Measurements from ENCODE around the gene SEC61A1.

SEC61A1 gene

GRCh38 chr3:128064962-128065361, 12.7 kb downstream of the SEC61A1 start:
- Histone ChIP-seq H3K9me2 (ENCODE audit: low read depth, low read length) (no peaks in the 10 kb centered on the region), H3K9me3 (ENCODE audit: low read length) (no peaks in the 10 kb centered on the region), H3K4me1 (ENCODE audit: insufficient read depth, low read length, severe bottlenecking) (no peaks in the 10 kb centered on the region), H3K36me3 (ENCODE audit: insufficient read depth, low read length) (peaks cover 99% of the 10 kb centered on the region), H3K9ac (ENCODE audit: low read length) (no peak overlapping the region), H3K4me3 (ENCODE audit: low read depth, low read length, poor library complexity, severe bottlenecking) (no peak overlapping the region), H3K4me2 (ENCODE audit: low read length) (no peak overlapping the region), H3K79me2 (ENCODE audit: insufficient read depth, low read length) (no peaks in the 10 kb centered on the region), H3K27ac (ENCODE audit: low read depth, low read length, poor library complexity, severe bottlenecking) (no peak overlapping the region), H3K27me3 (ENCODE audit: insufficient read depth, low read length) (no peaks in the 10 kb centered on the region), H2AFZ (ENCODE audit: low read length) (no peak overlapping the region), H3F3A (ENCODE audit: insufficient read depth, low read length) (no peaks in the 10 kb centered on the region; the same call in 1 of the 2 replicates), H4K20me1 (ENCODE audit: insufficient read depth, low read length) (no peaks in the 10 kb centered on the region)
- no peak for TF ChIP-seq EZH2 (IDR thresholded peaks at IDR 0.05; ENCODE audit: borderline replicate concordance, low read length)
- no peak for TF ChIP-seq CTCF (IDR thresholded peaks at IDR 0.05; ENCODE audit: low read length)

GRCh38 chr3:128066114-128066513, 13.9 kb downstream of the SEC61A1 start:
- H3K4me1 ChIP-seq (ENCODE audit: insufficient read depth, low read length, severe bottlenecking), result no peaks in the 10 kb centered on the region
- no peak overlapping the region for H3K27ac ChIP-seq (ENCODE audit: low read depth, low read length, poor library complexity, severe bottlenecking)
- H3F3A ChIP-seq (ENCODE audit: insufficient read depth, low read length), result no peaks in the 10 kb centered on the region; the same call in 1 of the 2 replicates
- no peak overlapping the region for H3K4me3 ChIP-seq (ENCODE audit: low read depth, low read length, poor library complexity, severe bottlenecking)
- no peaks in the 10 kb centered on the region for H4K20me1 ChIP-seq (ENCODE audit: insufficient read depth, low read length)
- H3K27me3 ChIP-seq (ENCODE audit: insufficient read depth, low read length), result no peaks in the 10 kb centered on the region
- H3K9me2 ChIP-seq (ENCODE audit: low read depth, low read length), result no peaks in the 10 kb centered on the region
- no peaks in the 10 kb centered on the region for H3K9me3 ChIP-seq (ENCODE audit: low read length)
- no peak for TF ChIP-seq EZH2 (IDR thresholded peaks at IDR 0.05; ENCODE audit: borderline replicate concordance, low read length)
- no peak for TF ChIP-seq CTCF (IDR thresholded peaks at IDR 0.05; ENCODE audit: low read length)
- H2AFZ ChIP-seq (ENCODE audit: low read length), result no peak overlapping the region
- no peaks in the 10 kb centered on the region for H3K79me2 ChIP-seq (ENCODE audit: insufficient read depth, low read length)
- H3K36me3 ChIP-seq (ENCODE audit: insufficient read depth, low read length), result peaks cover 99% of the 10 kb centered on the region
- no peak overlapping the region for H3K4me2 ChIP-seq (ENCODE audit: low read length)
- H3K9ac ChIP-seq (ENCODE audit: low read length), result no peak overlapping the region

GRCh38 chr3:128066676-128067075, 14.4 kb downstream of the SEC61A1 start:
- Histone ChIP-seq H3K4me3 (ENCODE audit: low read depth, low read length, poor library complexity, severe bottlenecking) (no peak overlapping the region), H3K9ac (ENCODE audit: low read length) (no peak overlapping the region), H3K9me3 (ENCODE audit: low read length) (no peaks in the 10 kb centered on the region), H3K36me3 (ENCODE audit: insufficient read depth, low read length) (peaks cover 99% of the 10 kb centered on the region), H3F3A (ENCODE audit: insufficient read depth, low read length) (no peaks in the 10 kb centered on the region; the same call in 1 of the 2 replicates), H3K27me3 (ENCODE audit: insufficient read depth, low read length) (no peaks in the 10 kb centered on the region), H3K79me2 (ENCODE audit: insufficient read depth, low read length) (no peaks in the 10 kb centered on the region), H2AFZ (ENCODE audit: low read length) (no peak overlapping the region), H4K20me1 (ENCODE audit: insufficient read depth, low read length) (no peaks in the 10 kb centered on the region), H3K4me1 (ENCODE audit: insufficient read depth, low read length, severe bottlenecking) (no peaks in the 10 kb centered on the region), H3K27ac (ENCODE audit: low read depth, low read length, poor library complexity, severe bottlenecking) (no peak overlapping the region), H3K9me2 (ENCODE audit: low read depth, low read length) (no peaks in the 10 kb centered on the region), H3K4me2 (ENCODE audit: low read length) (no peak overlapping the region)
- TF ChIP-seq CTCF (IDR thresholded peaks at IDR 0.05; ENCODE audit: low read length), result no peak
- no peak for TF ChIP-seq EZH2 (IDR thresholded peaks at IDR 0.05; ENCODE audit: borderline replicate concordance, low read length)
